ENCODE measurements around the gene OR8G5. TPM values are rescaled to one million over a fixed set of nuclear protein-coding genes. Genes with fewer than 3 reads are reported as not detected.

OR8G5 gene
- total RNA-seq, 4 donors from 2014 or later = not detected

- no peak for TF ChIP-seq POLR2A (IDR thresholded peaks at IDR 0.05)
- TF ChIP-seq CTCF (IDR thresholded peaks at IDR 0.05) = no peak
- H3K4me3 ChIP-seq (ENCODE audit: low read depth, poor library complexity, severe bottlenecking) = no peak overlapping the region
- intact Hi-C loops (cut with DNase I; ENCODE audit: low total_unique reads) = no loop called here
- no peak for DNase-seq (ENCODE audit: low spot score in 2 of 2)
These were observed 55.5 kb downstream of the OR8G5 start for GRCh38 chr11:124311670-124312069.

GRCh38 chr11:124313131-124313530, 57.0 kb downstream of the OR8G5 start:
- no peak overlapping the region for H3K4me3 ChIP-seq (ENCODE audit: low read depth, poor library complexity, severe bottlenecking)
- TF ChIP-seq CTCF (IDR thresholded peaks at IDR 0.05) (no peak), POLR2A (IDR thresholded peaks at IDR 0.05) (no peak)
- intact Hi-C loops (cut with DNase I; ENCODE audit: low total_unique reads) = no loop called here
- 77 to 91% methylated on average over 4 of the region's 4 CpGs for WGBS, 2 donors
- DNase-seq (ENCODE audit: low spot score in 2 of 2) = no peak

- TF ChIP-seq POLR2A (IDR thresholded peaks at IDR 0.05) = no peak
- no peak for TF ChIP-seq CTCF (IDR thresholded peaks at IDR 0.05)
- DNase-seq (ENCODE audit: low spot score in 2 of 2) = no peak
- intact Hi-C loops (cut with DNase I; ENCODE audit: low total_unique reads) = no loop called here
- H3K4me3 ChIP-seq (ENCODE audit: low read depth, poor library complexity, severe bottlenecking) = no peak within 1 kb of the TSS
- WGBS, 2 donors = 82 to 90% methylated on average over 2 of the region's 2 CpGs
These were observed 57.7 kb downstream of the OR8G5 start, which contains the start of gene OR8D1 for GRCh38 chr11:124313849-124314248. Gene OR8D1, minus strand, starts transcription at chr11:124313949. Its CDS starts 3,183 bp downstream, at chr11:124310766.

DNA sequence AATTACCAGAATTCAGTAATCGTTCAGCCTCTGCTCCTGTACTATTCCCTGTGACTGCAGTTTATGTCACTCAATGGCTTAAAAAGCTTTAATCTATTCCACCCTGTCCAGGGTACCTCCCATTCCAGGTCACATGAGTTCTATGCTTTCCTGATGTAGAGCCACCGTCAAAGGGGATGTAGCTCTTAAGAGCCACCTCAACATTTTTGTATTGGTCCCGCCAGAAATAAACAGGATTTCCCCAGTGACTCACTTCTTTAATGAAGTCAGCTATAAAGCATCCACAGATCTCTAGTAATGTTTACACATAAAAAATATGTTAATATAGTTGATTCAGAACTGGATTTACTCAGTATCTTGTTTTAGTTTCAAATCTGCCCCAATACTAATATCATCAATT, 58.9 kb downstream of the OR8G5 start:
- TF ChIP-seq CTCF (IDR thresholded peaks at IDR 0.05) (no peak), POLR2A (IDR thresholded peaks at IDR 0.05) (no peak)
- no peak for DNase-seq (ENCODE audit: low spot score in 2 of 2)
- intact Hi-C loops (cut with DNase I; ENCODE audit: low total_unique reads) = no loop called here
- WGBS, 2 donors = 34 to 40% methylated on average over 3 of the region's 3 CpGs
- H3K4me3 ChIP-seq (ENCODE audit: low read depth, poor library complexity, severe bottlenecking) = no peak overlapping the region

Other genes with a start within 250 kb of the OR8G5 start
- not detected for gene OR10G4, start 243.4 kb upstream of the OR8G5 start, total RNA-seq
- not detected for gene OR10G9, start 233.4 kb upstream of the OR8G5 start, total RNA-seq
- gene OR10G8, start 229.6 kb upstream of the OR8G5 start, total RNA-seq = not detected
- not detected for gene OR10G7, start 215.1 kb upstream of the OR8G5 start, total RNA-seq
- gene VWA5A, start 140.9 kb upstream of the OR8G5 start, total RNA-seq = 10 to 100 TPM; 16.4 to 27.4 (median 24.0) TPM
- gene OR10D3, start 73.0 kb upstream of the OR8G5 start, total RNA-seq = not detected
- not detected for gene OR8G1, start 15.3 kb upstream of the OR8G5 start, total RNA-seq
- not detected for gene OR8D1, start 57.6 kb downstream of the OR8G5 start, total RNA-seq
- gene OR8D2, start 63.8 kb downstream of the OR8G5 start, total RNA-seq = not detected
- not detected for gene OR8B2, start 128.1 kb downstream of the OR8G5 start, total RNA-seq
- not detected for gene OR8B3, start 142.6 kb downstream of the OR8G5 start, total RNA-seq
- not detected for gene OR8B4, start 168.5 kb downstream of the OR8G5 start, total RNA-seq
- gene OR8B8, start 189.3 kb downstream of the OR8G5 start, total RNA-seq = not detected

Data from lower leg skin (tissue), 4 donors.